Osteocyte (in vitro differentiated cells): ENCODE data around the gene PDGFA. TPM values are rescaled to one million over a fixed set of nuclear protein-coding genes. Genes with fewer than 3 reads are reported as not detected.

Source experiments
- DNase-seq: peaks from one replicate; pipeline ENCODE4 v3.0.0; 2021; ENCODE audit warnings: mixed read lengths; ENCODE audit not compliant: unreplicated experiment; ENCODE audit errors: extremely low spot score
- H3K27ac Mint-ChIP-seq: one replicate; pipeline ENCODE4 v1.8.0; 2021; ENCODE audit warnings: mild to moderate bottlenecking, mixed read lengths; ENCODE audit not compliant: unreplicated experiment
- H3K27me3 Mint-ChIP-seq: one replicate; pipeline ENCODE4 v1.8.0; 2021; ENCODE audit warnings: mixed read lengths; ENCODE audit not compliant: unreplicated experiment
- H3K36me3 Mint-ChIP-seq: one replicate; pipeline ENCODE4 v1.8.0; 2021; ENCODE audit warnings: mixed read lengths; ENCODE audit not compliant: unreplicated experiment
- H3K4me1 Mint-ChIP-seq: one replicate; pipeline ENCODE4 v1.8.0; 2021; ENCODE audit warnings: mixed read lengths; ENCODE audit not compliant: unreplicated experiment
- H3K4me3 Mint-ChIP-seq: one replicate; pipeline ENCODE4 v1.8.0; 2021; ENCODE audit warnings: mild to moderate bottlenecking, moderate library complexity, mixed read lengths; ENCODE audit not compliant: unreplicated experiment
- H3K9me3 Mint-ChIP-seq: one replicate; pipeline ENCODE4 v1.8.0; 2021; ENCODE audit warnings: mixed read lengths; ENCODE audit not compliant: unreplicated experiment
- total RNA-seq: library from RNA; stranded (reverse); gene quantifications from 2 replicates; pipeline ENCODE4 v1.2.1, GENCODE V29; 2021
- TF ChIP-seq, protein P1 (sequence below): fragments of 200-600 bp; sonication (generic); IDR thresholded peaks from 2 replicates; pipeline ENCODE4 v1.5.0; 2021; ENCODE audit warnings: antibody characterized with exemption, mild to moderate bottlenecking, moderate library complexity

PDGFA gene
- total RNA-seq, 1 donor from 2014 or later, result 93.6 TPM

- Mint-ChIP-seq H3K4me1 (peaks cover 17% of the 10 kb centered on the region), H3K36me3 (no peaks in the 10 kb centered on the region), H3K27ac (no peak overlapping the region), H3K9me3 (no peaks in the 10 kb centered on the region), H3K4me3 (no peak overlapping the region), H3K27me3 (peaks cover 1% of the 10 kb centered on the region)
- no peak for DNase-seq
- TF ChIP-seq, protein P1, sequence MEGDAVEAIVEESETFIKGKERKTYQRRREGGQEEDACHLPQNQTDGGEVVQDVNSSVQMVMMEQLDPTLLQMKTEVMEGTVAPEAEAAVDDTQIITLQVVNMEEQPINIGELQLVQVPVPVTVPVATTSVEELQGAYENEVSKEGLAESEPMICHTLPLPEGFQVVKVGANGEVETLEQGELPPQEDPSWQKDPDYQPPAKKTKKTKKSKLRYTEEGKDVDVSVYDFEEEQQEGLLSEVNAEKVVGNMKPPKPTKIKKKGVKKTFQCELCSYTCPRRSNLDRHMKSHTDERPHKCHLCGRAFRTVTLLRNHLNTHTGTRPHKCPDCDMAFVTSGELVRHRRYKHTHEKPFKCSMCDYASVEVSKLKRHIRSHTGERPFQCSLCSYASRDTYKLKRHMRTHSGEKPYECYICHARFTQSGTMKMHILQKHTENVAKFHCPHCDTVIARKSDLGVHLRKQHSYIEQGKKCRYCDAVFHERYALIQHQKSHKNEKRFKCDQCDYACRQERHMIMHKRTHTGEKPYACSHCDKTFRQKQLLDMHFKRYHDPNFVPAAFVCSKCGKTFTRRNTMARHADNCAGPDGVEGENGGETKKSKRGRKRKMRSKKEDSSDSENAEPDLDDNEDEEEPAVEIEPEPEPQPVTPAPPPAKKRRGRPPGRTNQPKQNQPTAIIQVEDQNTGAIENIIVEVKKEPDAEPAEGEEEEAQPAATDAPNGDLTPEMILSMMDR, result no peak
These were observed 42.8 kb downstream of the PDGFA start for GRCh38 chr7:476736-477360.

GRCh38 chr7:475951-476441 is 43.6 kb downstream of the PDGFA start:
- no peak for DNase-seq
- TF ChIP-seq, protein P1, result no peak
- Mint-ChIP-seq H3K4me3 (no peak overlapping the region), H3K27ac (no peak overlapping the region), H3K4me1 (peaks cover 21% of the 10 kb centered on the region), H3K9me3 (no peaks in the 10 kb centered on the region), H3K36me3 (no peaks in the 10 kb centered on the region), H3K27me3 (no peaks in the 10 kb centered on the region)

DNA sequence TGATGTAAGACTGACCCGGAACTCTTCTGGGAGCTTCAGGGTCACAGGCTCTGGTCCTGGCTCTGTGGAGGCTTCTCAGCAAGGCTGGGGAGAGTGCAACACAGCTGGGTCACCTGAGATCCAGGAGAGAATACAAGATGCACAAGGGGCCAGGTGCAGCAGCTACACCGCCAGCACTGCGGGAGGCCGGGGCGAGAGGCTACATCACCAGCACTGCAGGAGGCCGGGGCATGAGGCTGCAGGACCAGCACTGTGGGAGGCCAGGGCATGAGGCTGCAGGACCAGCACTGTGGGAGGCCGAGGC is 44.3 kb downstream of the PDGFA start:
- TF ChIP-seq, protein P1, result no peak
- Mint-ChIP-seq H3K27me3 (no peaks in the 10 kb centered on the region), H3K4me3 (no peak overlapping the region), H3K4me1 (peaks cover 21% of the 10 kb centered on the region), H3K36me3 (no peaks in the 10 kb centered on the region), H3K27ac (no peak overlapping the region), H3K9me3 (no peaks in the 10 kb centered on the region)
- DNase-seq, result no peak

- no peak overlapping the region for H3K4me3 Mint-ChIP-seq
- H3K9me3 Mint-ChIP-seq, result no peaks in the 10 kb centered on the region
- no peaks in the 10 kb centered on the region for H3K36me3 Mint-ChIP-seq
- no peak for DNase-seq
- no peaks in the 10 kb centered on the region for H3K27me3 Mint-ChIP-seq
- no peak overlapping the region for H3K27ac Mint-ChIP-seq
- TF ChIP-seq, protein P1, result no peak
- peaks cover 21% of the 10 kb centered on the region for H3K4me1 Mint-ChIP-seq
These were observed 44.8 kb downstream of the PDGFA start for GRCh38 chr7:474605-475424.

DNA sequence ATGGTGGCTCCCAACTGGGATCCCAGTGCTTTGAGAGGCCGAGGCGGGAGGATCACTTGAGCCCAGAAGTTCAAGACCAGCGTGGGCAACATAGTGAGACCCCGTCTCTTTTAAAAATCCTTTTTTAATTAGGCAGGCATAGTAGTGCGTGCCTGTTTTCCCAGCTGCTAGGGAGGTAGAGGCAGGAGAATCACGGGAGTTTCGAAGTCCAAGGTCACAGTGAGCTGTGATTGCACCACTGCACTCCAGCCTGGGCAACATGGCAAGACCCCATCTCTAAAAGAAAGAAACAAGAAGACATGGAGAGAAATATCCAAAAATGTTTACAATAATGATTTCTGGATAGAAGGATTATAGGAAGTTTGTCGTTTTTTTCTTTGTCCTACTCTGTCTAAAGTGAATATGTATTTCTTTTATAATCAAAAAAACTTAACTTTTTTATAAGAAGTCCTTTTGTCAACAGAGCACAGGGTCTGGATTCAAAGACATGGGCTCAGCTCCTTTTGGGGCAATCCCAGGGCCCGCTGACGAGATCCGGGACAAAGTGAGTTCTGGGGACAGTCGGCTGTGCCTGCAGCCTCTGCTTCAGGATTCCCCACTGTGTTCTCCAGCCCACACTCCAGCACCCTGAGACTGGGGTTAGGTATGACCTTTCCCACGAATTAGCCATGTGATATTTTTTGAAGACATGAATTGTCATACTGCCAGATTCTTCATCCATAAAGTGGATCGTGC is 45.6 kb downstream of the PDGFA start:
- H3K9me3 Mint-ChIP-seq, result no peaks in the 10 kb centered on the region
- no peaks in the 10 kb centered on the region for H3K36me3 Mint-ChIP-seq
- DNase-seq, result no peak
- TF ChIP-seq, protein P1, result no peak
- no peaks in the 10 kb centered on the region for H3K27me3 Mint-ChIP-seq
- no peak overlapping the region for H3K4me3 Mint-ChIP-seq
- H3K4me1 Mint-ChIP-seq, result peaks cover 21% of the 10 kb centered on the region
- no peak overlapping the region for H3K27ac Mint-ChIP-seq
